ENCODE measurements around the gene KBTBD7. TPM values are rescaled to one million over a fixed set of nuclear protein-coding genes. Genes with fewer than 3 reads are reported as not detected.

The KBTBD7 gene
- total and polyA plus RNA-seq, 2 of the 13 experiments (the other 11 are each of a cell fraction or from before 2014, with no cell fraction given), result 3.6 to 9.0 TPM

GRCh38 chr13:41152005-41152404 lies 42.4 kb downstream of the KBTBD7 start:
- BruUV-seq (replicated peaks), result no TSS peak
- Histone ChIP-seq H3K36me3 (replicated peaks in 1 of 2; ENCODE audit: control insufficient read depth in 1 of 2, insufficient read depth in 2 of 2, low read length in 2 of 2) (no peaks in the 10 kb centered on the region), H2AFZ (ENCODE audit: low read length) (no peak overlapping the region), H3K4me3 (replicated peaks in 1 of 3; ENCODE audit: insufficient read depth in 1 of 3, low read depth in 2 of 3, low read length in 3 of 3) (no peak overlapping the region), H3K4me1 (ENCODE audit: insufficient read depth, low read length) (no peaks in the 10 kb centered on the region), H3K27me3 (ENCODE audit: control insufficient read depth in 1 of 2, insufficient read depth in 2 of 2, low read length in 2 of 2) (no peaks in the 10 kb centered on the region), H4K20me1 (ENCODE audit: insufficient read depth, low read length) (no peaks in the 10 kb centered on the region), H3K9me3 (ENCODE audit: low read length) (peaks cover 56% of the 10 kb centered on the region), H3K27ac (ENCODE audit: extremely low read length, insufficient read depth, low read length) (no peak overlapping the region), H3K79me2 (ENCODE audit: insufficient read depth, low read length) (no peaks in the 10 kb centered on the region), H3K9ac (ENCODE audit: insufficient read depth, low read depth, low read length) (no peak overlapping the region), H3K4me2 (ENCODE audit: low read depth, low read length) (no peak overlapping the region)
- POLR2A ChIA-PET, result no interaction called here
- CTCF ChIA-PET (ENCODE audit: low intra/inter-chr PET ratio, low total read pairs), result no interaction called here
- no peak for DNase-seq (ENCODE audit: low spot score)
- in situ Hi-C loops (cut with HindIII; ENCODE audit: extremely low pct_ligation_motif_present, low pct_unique_long_range_greater_than_20kb) (no loop called here), intact Hi-C loops (cut with micrococcal nuclease; ENCODE audit: unreplicated experiment) (no loop called here)
- 62% methylated on average over 3 of the region's 3 CpGs for WGBS (ENCODE audit: low lambda C conversion rate)
- no peak for ATAC-seq
- no peak for FAIRE-seq
- TF ChIP-seq SETDB1 (CRISPR knock-in tag; IDR thresholded peaks at IDR 0.05; ENCODE audit: borderline replicate concordance), result 0 out of 2 replicates have a peak, but pooled peaks have one; percentile 67
- TF ChIP-seq ZFP36L1 (CRISPR knock-in tag; IDR thresholded peaks at IDR 0.05), result no peak
- no peak for TF ChIP-seq ZNF138 (CRISPR knock-in tag; IDR thresholded peaks at IDR 0.05; ENCODE audit: low read depth)
- 0 out of 2 replicates have a peak, but pooled peaks have one; percentile 25 for TF ChIP-seq ZNF280D (CRISPR knock-in tag; IDR thresholded peaks at IDR 0.05)
- TF ChIP-seq ZMYM2 (CRISPR knock-in tag; IDR thresholded peaks at IDR 0.05), result no peak
- no peak for TF ChIP-seq SMAD9 (CRISPR knock-in tag; IDR thresholded peaks at IDR 0.05)
- no peak for TF ChIP-seq NCOA2 (CRISPR knock-in tag; IDR thresholded peaks at IDR 0.05)
